SKM-1 treated with dmso at 0.1 percent for 144 hours (cell line): Measurements from ENCODE around the gene CHD9.
A peak's percentile ranks its signal among the peaks of the same experiment; 100 is the strongest.

ENCODE experiments used
- DNase-seq: peaks from one replicate; lab custom pipeline; 2025; ENCODE audit not compliant: unreplicated experiment; lab: John Stamatoyannopoulos, UW

Gene CHD9

DNA sequence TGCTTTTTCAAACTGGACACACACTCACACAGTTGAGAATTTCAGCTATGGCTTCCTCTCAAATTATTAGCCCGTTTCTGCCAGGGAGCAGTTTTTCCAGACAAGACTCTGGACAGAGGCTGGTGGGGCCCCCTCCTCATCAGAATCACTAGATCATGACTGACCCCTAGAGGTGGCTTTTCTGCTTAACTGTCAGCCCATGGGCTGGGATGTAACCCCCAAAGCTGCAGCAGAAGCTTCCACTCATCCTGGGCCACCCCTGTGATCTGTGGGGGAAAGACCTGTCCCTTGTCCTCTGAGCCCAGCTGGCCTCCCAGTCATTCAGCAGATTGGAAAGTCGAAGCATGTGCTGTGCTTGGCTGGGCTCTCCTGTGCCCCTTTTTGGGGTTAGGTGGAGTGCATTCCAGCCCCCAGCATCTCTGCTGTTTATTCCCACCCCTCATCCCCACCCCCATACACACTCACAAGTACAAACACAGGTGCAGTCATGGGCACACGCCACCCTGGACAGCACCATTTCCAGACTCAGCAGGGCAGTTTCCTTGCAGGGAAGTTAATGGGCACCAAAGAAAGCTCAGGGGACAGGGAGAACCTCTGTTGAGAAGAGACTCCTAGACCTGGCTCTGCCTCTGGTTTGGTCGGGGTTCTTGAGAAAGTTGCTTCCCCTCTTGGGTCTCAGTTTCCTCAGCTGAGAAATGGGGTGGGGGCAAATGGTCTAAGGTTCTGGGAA lies 301.9 kb downstream of the CHD9 start:
- no peak for DNase-seq

DNA sequence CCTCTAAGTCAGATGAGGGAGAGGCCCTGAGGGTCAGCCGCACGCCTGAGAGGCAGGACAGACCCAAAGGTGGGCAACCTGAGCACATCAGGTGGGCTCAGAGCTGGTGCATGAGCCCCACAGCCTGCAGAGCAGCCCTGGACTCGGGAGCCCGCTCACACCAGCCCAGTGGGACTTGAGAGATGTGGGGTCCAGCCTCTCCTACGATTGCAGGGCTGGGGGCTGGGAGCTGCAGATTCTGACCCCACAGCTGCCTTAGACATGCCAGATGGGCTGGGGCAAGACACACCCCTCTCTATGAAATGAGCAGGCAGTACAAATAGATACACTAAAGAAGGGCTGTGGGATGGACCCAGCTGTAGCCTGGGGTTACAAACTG lies 302.4 kb downstream of the CHD9 start:
- DNase-seq = no peak

DNA sequence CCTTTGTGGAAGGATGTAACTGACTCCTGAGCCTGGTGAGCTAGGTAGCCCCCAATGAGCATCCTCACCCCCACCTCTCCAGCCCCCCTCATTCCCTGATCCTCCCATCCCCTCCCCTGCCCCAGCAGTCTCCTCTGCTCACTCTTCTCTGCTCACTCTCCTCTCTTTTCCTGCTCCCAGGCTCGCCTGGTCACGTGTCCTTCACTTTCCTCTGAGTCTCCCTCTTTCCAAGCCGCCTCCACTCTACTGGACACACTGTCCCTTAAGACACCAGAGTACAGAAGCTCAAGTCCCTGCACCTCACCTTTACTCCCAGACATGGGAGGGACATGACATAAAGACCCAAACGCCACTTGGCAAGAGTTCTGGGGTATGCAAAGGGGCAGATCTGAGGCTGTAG lies 303.2 kb downstream of the CHD9 start:
- DNase-seq = no peak

DNA sequence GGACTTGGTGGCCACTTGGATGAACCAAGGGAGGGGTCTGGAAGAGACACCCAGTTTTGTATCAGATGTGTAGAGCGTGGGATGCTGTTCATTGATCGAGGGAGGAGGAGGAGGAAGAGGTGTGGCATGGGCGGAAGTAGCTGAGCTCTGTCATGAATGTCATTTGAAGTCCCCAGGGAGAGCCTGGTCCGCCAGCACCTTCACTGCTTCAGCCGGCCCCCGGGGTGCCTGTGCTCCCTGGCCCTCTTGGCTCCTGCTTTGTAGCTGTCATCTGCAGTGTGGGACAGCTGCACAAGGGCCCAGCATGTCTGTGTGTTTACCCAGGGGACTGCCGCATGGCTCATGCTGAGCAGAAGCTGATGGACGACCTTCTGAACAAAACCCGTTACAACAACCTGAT lies 304.1 kb downstream of the CHD9 start:
- no peak for DNase-seq

DNA sequence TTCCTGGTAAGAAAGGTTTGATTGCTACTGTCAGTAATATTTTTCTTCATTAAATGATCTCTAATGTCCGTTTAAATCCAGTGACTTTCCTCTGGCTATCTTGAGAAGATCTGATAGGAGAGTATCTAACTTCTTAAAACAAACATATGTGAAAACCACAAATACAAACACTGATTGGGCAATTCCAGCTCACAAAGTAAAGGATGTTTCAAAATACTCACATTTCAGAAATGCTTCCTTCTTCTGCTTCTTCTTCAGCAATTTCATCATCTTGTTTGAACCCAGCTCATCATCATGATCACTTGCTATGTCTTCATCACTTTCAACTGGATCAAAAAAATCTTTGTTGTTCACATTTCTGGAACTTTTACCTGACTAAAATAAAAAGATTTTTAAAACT lies 315.1 kb downstream of the CHD9 start:
- peak; percentile 98 for DNase-seq

DNA sequence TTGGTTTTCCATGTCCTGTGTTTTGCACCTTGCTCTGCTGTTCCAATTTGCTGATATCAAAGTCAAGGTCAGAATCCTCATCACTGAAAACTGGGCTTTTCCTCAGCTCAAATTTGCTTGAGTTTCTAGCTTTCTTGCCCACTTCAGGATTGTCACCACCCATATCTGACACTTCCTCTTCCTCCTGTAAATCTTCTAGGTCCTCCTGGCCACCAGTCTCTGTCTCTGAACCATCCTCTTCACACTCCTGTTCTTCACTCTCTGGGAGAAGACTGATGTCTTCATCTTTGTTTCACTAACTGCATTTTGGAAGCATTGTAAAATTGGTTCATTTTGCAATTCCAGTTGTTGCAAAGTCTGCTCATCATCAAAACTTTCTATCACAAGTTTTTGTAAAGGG lies 316.0 kb downstream of the CHD9 start:
- peak; percentile 54 for DNase-seq

DNA sequence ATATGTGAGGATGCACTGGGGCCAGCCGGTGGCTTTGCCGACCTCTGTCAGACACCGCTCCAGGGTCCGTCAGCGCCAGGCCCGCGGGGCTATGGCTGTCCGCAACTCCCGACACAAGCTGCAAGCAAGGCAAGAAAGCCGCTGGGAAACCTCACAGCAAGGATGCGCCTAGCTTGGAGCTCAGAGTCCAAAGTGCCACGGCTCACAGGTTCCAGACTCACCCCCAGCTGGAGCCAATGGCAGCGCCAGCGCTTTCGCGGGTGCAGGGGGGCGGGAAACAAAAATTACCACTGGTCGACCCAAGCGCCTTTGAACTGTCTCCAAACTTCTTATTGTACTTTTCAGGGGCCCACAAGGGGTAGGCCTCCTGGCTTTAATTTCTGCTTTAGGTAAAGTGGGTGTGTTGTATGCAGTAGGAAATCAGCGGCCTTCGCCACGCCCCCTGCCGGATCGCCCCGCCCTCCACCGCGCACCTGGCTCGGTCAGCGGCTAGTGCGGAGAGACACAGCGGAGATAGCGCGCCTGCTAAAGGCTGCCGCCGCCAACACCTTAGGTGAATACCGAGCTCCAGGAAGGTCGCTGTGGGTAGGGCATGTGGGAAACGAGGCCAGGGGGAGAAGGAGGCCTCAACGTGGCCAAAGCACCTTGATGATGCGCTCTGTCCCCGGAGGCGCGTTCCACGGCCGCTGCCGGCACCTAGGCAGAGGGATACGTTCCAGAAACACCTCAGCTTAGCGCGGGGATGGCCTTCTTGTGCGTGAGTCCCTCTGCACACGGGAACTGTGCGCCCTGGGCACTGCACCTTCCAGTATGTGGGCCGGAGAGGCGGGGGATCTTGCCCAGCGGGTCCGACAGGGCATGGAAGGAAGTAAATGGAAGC lies 318.4 kb downstream of the CHD9 start:
- DNase-seq = no peak

DNA sequence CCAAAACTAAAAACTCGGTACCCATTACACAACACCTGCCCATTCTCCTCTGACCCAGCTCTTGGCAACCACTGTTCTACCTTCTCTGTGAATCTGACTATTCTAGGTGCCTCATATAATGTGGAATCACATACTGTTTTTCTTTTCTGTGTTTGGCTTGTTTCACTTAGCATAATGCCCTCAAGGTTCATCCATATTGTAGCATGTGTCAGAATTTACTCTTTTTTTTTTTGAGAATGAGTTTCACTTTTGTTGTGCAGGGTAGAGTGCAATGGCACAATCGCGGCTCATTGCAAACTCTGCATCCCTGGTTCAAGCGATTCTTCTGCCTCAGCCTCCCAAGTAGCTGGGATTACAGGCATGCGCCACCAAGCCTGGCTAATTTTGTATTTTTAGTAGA lies 320.0 kb downstream of the CHD9 start:
- DNase-seq = no peak

DNA sequence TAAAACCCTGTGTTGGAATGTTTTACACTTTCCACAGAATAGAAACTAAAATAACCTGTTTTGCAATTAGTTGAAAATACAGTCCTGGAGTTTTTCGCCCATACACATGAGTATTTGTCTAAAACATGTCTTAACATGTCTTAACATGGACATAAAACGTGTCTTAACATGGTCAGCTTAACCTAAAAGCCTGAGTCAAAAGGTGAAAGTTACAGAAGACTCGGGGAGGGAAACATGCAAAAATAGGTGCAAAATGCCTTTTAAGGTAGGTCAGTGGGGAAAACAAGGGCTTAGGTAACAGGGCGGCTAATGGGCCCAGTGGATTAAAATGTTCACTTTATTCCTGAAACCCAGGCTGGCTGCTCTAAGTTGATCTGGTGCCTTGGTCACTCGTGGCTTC lies 323.3 kb downstream of the CHD9 start:
- DNase-seq = no peak
